K562 (cell line): Measurements from ENCODE around the gene PCID2. TPM values are rescaled to one million over a fixed set of nuclear protein-coding genes. Genes with fewer than 3 reads are reported as not detected.

Experiments
- DPF2 ChIP-seq: fragments of 450-650 bp; IDR thresholded peaks from 2 replicates; pipeline ENCODE4 v1.6.1; 2016
- EZH2 ChIP-seq: IDR thresholded peaks from 2 replicates; pipeline ENCODE4 v1.6.1; 2012; ENCODE audit warnings: low read depth, mild to moderate bottlenecking, inconsistent platforms, low read length, borderline replicate concordance
- FOXK1 ChIP-seq: sonication (generic); formaldehyde crosslinking; IDR thresholded peaks from 2 replicates; pipeline ENCODE4 v1.8.0; 2022; ENCODE audit warnings: missing genetic modification reagents, mild to moderate bottlenecking, borderline replicate concordance
- GATAD2A ChIP-seq: fragments of 450-650 bp; IDR thresholded peaks from 2 replicates; pipeline ENCODE4 v1.6.1; 2017
- HDGF ChIP-seq: fragments of 450-650 bp; IDR thresholded peaks from 2 replicates; pipeline ENCODE4 v1.6.1; 2016
- HMG20A ChIP-seq: fragments of 450-650 bp; formaldehyde crosslinking; conservative IDR thresholded peaks from 2 replicates; pipeline ENCODE4 v1.4.0; 2020; ENCODE audit warnings: mild to moderate bottlenecking, mixed read lengths
- HSF4 ChIP-seq: fragments of 250-450 bp; sonication (Bioruptor Pico); IDR thresholded peaks from 2 replicates; pipeline ENCODE4 v2.1.2; 2022; ENCODE audit warnings: mild to moderate bottlenecking, moderate library complexity, borderline replicate concordance
- ID3 ChIP-seq, 2 experiments: fragments of 250-450 bp in 1 of 2; fragments of 450-650 bp in 1 of 2; sonication (Bioruptor Pico) in 1 of 2; IDR thresholded peaks; 2 replicates each; pipeline versions ENCODE4 v1.6.1 to v1.8.0; 2016 to 2021; ENCODE audit warnings: mild to moderate bottlenecking in 2 of 2, moderate library complexity in 2 of 2, missing compliant biosample characterization in 1 of 2, missing genetic modification characterization in 1 of 2
- LCOR ChIP-seq: sonication (generic); formaldehyde crosslinking; IDR thresholded peaks from 2 replicates; pipeline ENCODE4 v1.8.0; 2022; ENCODE audit warnings: mild to moderate bottlenecking, missing genetic modification reagents
- MEIS2 ChIP-seq: fragments of 450-650 bp; IDR thresholded peaks from 2 replicates; pipeline ENCODE4 v1.6.1; 2014; ENCODE audit warnings: mild to moderate bottlenecking; ENCODE audit not compliant: partially characterized antibody
- NCOA4 ChIP-seq: fragments of 450-650 bp; IDR thresholded peaks from 2 replicates; pipeline ENCODE4 v1.6.1; 2018; ENCODE audit warnings: mild to moderate bottlenecking; ENCODE audit not compliant: partially characterized antibody
- NR1H2 ChIP-seq: sonication (generic); formaldehyde crosslinking; IDR thresholded peaks from 2 replicates; pipeline ENCODE4 v1.4.0; 2020; ENCODE audit warnings: mild to moderate bottlenecking, missing genetic modification reagents
- PHB ChIP-seq: fragments of 250-450 bp; sonication (Bioruptor Pico); IDR thresholded peaks from 2 replicates; pipeline ENCODE4 v1.5.0; 2021
- POLR3G ChIP-seq: IDR thresholded peaks from 2 replicates; pipeline ENCODE4 v1.6.1; 2011; ENCODE audit not compliant: insufficient read length, insufficient replicate concordance; ENCODE audit errors: extremely low read depth
- RBM15 ChIP-seq: fragments of 200-400 bp; formaldehyde crosslinking; IDR thresholded peaks from 2 replicates; pipeline ENCODE4 v1.6.1; 2018; ENCODE audit warnings: mild to moderate bottlenecking, low read length, moderate library complexity; ENCODE audit not compliant: insufficient read depth
- SOX6 ChIP-seq: fragments of 450-650 bp; IDR thresholded peaks from 2 replicates; pipeline ENCODE4 v1.6.1; 2014; ENCODE audit warnings: mild to moderate bottlenecking
- SPI1 ChIP-seq: IDR thresholded peaks from 2 replicates; pipeline ENCODE4 v1.6.1; 2011; ENCODE audit warnings: low read depth, low read length, control low read depth, borderline replicate concordance
- STAT5A ChIP-seq: IDR thresholded peaks from 2 replicates; pipeline ENCODE4 v1.6.1; 2012; ENCODE audit warnings: low read length, inconsistent platforms, borderline replicate concordance
- TBP ChIP-seq: optimal IDR thresholded peaks from 2 replicates; pipeline ENCODE3; 2011; ENCODE audit warnings: low read depth, low read length, improper control_type of control experiment
- XRCC3 ChIP-seq: fragments of 450-650 bp; IDR thresholded peaks from 2 replicates; pipeline ENCODE4 v1.6.1; 2017; ENCODE audit warnings: mild to moderate bottlenecking, moderate library complexity
- ZNF175 ChIP-seq: fragments of 200-800 bp; sonication (Bioruptor generic); IDR thresholded peaks from 2 replicates; pipeline ENCODE4 v1.6.1; 2016; ENCODE audit warnings: low read depth, mild to moderate bottlenecking, missing genetic modification characterization, missing compliant biosample characterization
- ZNF197 ChIP-seq: fragments of 200-800 bp; sonication (Bioruptor generic); IDR thresholded peaks from 2 replicates; pipeline ENCODE4 v1.6.1; 2016; ENCODE audit warnings: low read depth, missing genetic modification characterization, missing compliant biosample characterization
- ZNF3 ChIP-seq: fragments of 250-450 bp; sonication (Bioruptor Pico); IDR thresholded peaks from 2 replicates; pipeline ENCODE4 v1.5.0; 2021; ENCODE audit warnings: mild to moderate bottlenecking, moderate library complexity
- ZNF699 ChIP-seq: fragments of 250-450 bp; sonication (Bioruptor Pico); IDR thresholded peaks from 2 replicates; pipeline ENCODE4 v1.8.0; 2021; ENCODE audit warnings: mild to moderate bottlenecking, moderate library complexity; ENCODE audit not compliant: insufficient replicate concordance
- polyA plus RNA-seq, 8 experiments: library from polyadenylated mRNA; depleted of rRNA in 4 of 8; stranded (reverse) in 5 of 8; unstranded in 3 of 8; fragments of >200 nt; fragmentation: Nextera tagmentation in 2 of 8; fragmentation: Illumina TruSeq in 1 of 8; extraction: Ambion mirVana in 2 of 8; extraction: Trizol in 1 of 8; gene quantifications; 2 replicates each; pipeline versions ENCODE4 v1.2.1 to v1.2.3, GENCODE V29; 2011 to 2014; ENCODE audit warnings: inconsistent platforms in 1 of 8, missing spikeins in 1 of 8
- total RNA-seq, 7 experiments: library from RNA; depleted of rRNA in 6 of 7; stranded (reverse); fragments of >200 nt in 6 of 7; fragmentation: Illumina TruSeq in 2 of 7; extraction: Trizol in 2 of 7; gene quantifications; 2 replicates each; pipeline versions ENCODE4 v1.2.1 to v1.2.3, GENCODE V29; 2011 to 2021; ENCODE audit warnings: low replicate concordance in 1 of 7
- TF ChIP-seq, protein P1 (sequence below): fragments of 450-650 bp; formaldehyde crosslinking; IDR thresholded peaks from 2 replicates; pipeline ENCODE4 v1.4.0; 2020; ENCODE audit warnings: mild to moderate bottlenecking, moderate library complexity
- TF ChIP-seq, protein P2 (sequence below): fragments of 450-650 bp; IDR thresholded peaks from 2 replicates; pipeline ENCODE4 v1.6.1; 2017; ENCODE audit warnings: mild to moderate bottlenecking, moderate library complexity

Gene PCID2
- total and polyA plus RNA-seq, 9 of the 15 experiments (the other 6 are each of a cell fraction or from before 2014, with no cell fraction given): 39.6 to 117 (median 59.6) TPM

GRCh38 chr13:113208421-113209335 is at the start of gene PCID2 (continued):
- no peak for TF ChIP-seq POLR3G
- TF ChIP-seq SPI1: no peak
- no peak for TF ChIP-seq ZNF3 (CRISPR knock-in tag)
- no peak for TF ChIP-seq EZH2
- TF ChIP-seq LCOR (CRISPR knock-in tag): 0 out of 2 replicates have a peak, but pooled peaks have one; percentile 12
- 0 out of 2 replicates have a peak, but pooled peaks have one; percentile 22 for TF ChIP-seq SOX6
- TF ChIP-seq XRCC3: no peak
- no peak for TF ChIP-seq HSF4 (CRISPR knock-in tag)
- no peak for TF ChIP-seq PHB (CRISPR knock-in tag)
- TF ChIP-seq STAT5A: no peak
- TF ChIP-seq HMG20A (CRISPR knock-in tag): no peak
- TF ChIP-seq FOXK1 (CRISPR knock-in tag): no peak
- TF ChIP-seq HDGF: no peak
- TF ChIP-seq, protein P1, sequence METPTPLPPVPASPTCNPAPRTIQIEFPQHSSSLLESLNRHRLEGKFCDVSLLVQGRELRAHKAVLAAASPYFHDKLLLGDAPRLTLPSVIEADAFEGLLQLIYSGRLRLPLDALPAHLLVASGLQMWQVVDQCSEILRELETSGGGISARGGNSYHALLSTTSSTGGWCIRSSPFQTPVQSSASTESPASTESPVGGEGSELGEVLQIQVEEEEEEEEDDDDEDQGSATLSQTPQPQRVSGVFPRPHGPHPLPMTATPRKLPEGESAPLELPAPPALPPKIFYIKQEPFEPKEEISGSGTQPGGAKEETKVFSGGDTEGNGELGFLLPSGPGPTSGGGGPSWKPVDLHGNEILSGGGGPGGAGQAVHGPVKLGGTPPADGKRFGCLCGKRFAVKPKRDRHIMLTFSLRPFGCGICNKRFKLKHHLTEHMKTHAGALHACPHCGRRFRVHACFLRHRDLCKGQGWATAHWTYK (CRISPR knock-in tag): 0 out of 2 replicates have a peak, but pooled peaks have one; percentile 22
- TF ChIP-seq ZNF197 (CRISPR knock-in tag): no peak
- 0 out of 2 replicates have a peak, but pooled peaks have one; percentile 24 for TF ChIP-seq NR1H2
- no peak for TF ChIP-seq NCOA4
- TF ChIP-seq GATAD2A: no peak; the same call in 1 of the 2 replicates
- TF ChIP-seq ZNF699 (CRISPR knock-in tag): no peak
- TF ChIP-seq, protein P2, sequence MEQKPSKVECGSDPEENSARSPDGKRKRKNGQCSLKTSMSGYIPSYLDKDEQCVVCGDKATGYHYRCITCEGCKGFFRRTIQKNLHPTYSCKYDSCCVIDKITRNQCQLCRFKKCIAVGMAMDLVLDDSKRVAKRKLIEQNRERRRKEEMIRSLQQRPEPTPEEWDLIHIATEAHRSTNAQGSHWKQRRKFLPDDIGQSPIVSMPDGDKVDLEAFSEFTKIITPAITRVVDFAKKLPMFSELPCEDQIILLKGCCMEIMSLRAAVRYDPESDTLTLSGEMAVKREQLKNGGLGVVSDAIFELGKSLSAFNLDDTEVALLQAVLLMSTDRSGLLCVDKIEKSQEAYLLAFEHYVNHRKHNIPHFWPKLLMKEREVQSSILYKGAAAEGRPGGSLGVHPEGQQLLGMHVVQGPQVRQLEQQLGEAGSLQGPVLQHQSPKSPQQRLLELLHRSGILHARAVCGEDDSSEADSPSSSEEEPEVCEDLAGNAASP: no peak
- peak; percentile 67; the same call in 1 of the 2 replicates for TF ChIP-seq ZNF175 (CRISPR knock-in tag)
- TF ChIP-seq TBP: peak; percentile 85
- TF ChIP-seq RBM15: 0 out of 2 replicates have a peak, but pooled peaks have one; percentile 22
- TF ChIP-seq DPF2: peak; percentile 20; the same call in 1 of the 2 replicates
- TF ChIP-seq MEIS2: no peak
- no peak for TF ChIP-seq ID3 (CRISPR knock-in tag; IDR thresholded peaks at IDR 0.05)
- peak; percentile 64; the same call in 1 of the 2 replicates for TF ChIP-seq ID3 (tag; IDR thresholded peaks at IDR 0.05)
